Measurements from ENCODE around the gene RAB8A. TPM values are rescaled to one million over a fixed set of nuclear protein-coding genes. Genes with fewer than 3 reads are reported as not detected.

RAB8A gene
- total and polyA plus RNA-seq, 2 experiments from 2014 or later, result 53.1 to 59.5 TPM

DNA sequence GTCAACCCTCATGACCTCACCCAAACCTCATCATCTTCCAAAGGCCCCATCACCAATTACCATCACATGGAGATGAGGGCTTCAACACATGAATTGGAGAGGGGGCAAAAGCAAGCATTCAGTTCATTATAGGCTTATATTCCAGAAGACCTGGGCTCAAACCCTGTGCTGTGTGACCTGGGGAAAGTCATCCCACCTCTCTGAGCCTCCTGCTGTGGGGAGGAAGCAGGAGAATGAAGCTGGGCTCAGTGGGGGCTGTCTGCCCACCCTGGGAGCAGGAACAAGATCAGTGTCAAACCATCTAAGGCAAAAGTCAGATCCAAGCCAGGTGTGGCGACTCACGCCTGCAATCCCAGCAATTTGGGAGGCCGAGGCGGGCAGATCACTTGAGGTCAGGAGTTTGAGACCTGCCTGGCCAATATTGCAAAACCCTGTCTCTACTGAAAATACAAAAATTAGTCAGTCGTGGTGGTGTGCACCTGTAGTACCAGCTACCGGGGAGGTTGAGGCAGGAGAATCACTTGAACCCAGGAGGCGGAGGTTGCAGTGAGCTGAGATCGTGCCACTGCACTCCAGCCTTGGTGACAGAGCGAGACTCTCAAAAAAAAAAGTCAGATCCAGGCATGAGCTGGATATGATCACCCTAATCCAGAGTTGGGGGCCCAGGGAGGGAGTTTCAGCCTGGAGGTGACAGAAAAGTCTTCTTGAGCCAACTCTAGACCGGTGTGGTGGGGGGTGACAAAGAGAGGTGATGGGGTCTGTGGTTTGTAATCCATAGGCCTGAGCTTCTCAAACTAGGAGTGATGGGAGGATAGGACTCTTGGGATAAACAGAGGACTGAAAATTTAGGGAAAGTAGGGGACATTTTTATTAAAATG is 37.0 kb upstream of the RAB8A start:
- Histone ChIP-seq H3K27me3 (ENCODE audit: insufficient read depth) (no peaks in the 10 kb centered on the region), H4K20me1 (replicated peaks; ENCODE audit: insufficient read depth) (no peaks in the 10 kb centered on the region; the same call in 1 of the 2 replicates), H3K4me3 (peak overlapping the region; percentile 90), H3F3A (replicated peaks; ENCODE audit: low read depth) (peaks cover 15% of the 10 kb centered on the region; the same call in 1 of the 2 replicates), H3K4me2 (peak overlapping the region; percentile 81), H3K9me2 (ENCODE audit: insufficient read depth) (no peaks in the 10 kb centered on the region), H3K4me1 (ENCODE audit: insufficient read depth) (peaks cover 25% of the 10 kb centered on the region), H3K27ac (ENCODE audit: low read depth) (peak overlapping the region; percentile 99; the same call in 1 of the 2 replicates), H3K36me3 (ENCODE audit: insufficient read depth) (no peaks in the 10 kb centered on the region), H2AFZ (no peak overlapping the region), H3K79me2 (replicated peaks; ENCODE audit: insufficient read depth) (peaks cover 26% of the 10 kb centered on the region)
- Mint-ChIP-seq H3K27ac (peak overlapping the region; percentile 97), H3K4me1 (peaks cover 29% of the 10 kb centered on the region), H3K36me3 (ENCODE audit: low read depth) (peaks cover 29% of the 10 kb centered on the region), H3K27me3 (ENCODE audit: insufficient read depth, low read depth, poor library complexity) (peaks cover 40% of the 10 kb centered on the region), H3K4me3 (peak overlapping the region; percentile 82), H3K9me3 (peaks cover 9% of the 10 kb centered on the region)
- no peak for ATAC-seq
- TF ChIP-seq, protein P1, sequence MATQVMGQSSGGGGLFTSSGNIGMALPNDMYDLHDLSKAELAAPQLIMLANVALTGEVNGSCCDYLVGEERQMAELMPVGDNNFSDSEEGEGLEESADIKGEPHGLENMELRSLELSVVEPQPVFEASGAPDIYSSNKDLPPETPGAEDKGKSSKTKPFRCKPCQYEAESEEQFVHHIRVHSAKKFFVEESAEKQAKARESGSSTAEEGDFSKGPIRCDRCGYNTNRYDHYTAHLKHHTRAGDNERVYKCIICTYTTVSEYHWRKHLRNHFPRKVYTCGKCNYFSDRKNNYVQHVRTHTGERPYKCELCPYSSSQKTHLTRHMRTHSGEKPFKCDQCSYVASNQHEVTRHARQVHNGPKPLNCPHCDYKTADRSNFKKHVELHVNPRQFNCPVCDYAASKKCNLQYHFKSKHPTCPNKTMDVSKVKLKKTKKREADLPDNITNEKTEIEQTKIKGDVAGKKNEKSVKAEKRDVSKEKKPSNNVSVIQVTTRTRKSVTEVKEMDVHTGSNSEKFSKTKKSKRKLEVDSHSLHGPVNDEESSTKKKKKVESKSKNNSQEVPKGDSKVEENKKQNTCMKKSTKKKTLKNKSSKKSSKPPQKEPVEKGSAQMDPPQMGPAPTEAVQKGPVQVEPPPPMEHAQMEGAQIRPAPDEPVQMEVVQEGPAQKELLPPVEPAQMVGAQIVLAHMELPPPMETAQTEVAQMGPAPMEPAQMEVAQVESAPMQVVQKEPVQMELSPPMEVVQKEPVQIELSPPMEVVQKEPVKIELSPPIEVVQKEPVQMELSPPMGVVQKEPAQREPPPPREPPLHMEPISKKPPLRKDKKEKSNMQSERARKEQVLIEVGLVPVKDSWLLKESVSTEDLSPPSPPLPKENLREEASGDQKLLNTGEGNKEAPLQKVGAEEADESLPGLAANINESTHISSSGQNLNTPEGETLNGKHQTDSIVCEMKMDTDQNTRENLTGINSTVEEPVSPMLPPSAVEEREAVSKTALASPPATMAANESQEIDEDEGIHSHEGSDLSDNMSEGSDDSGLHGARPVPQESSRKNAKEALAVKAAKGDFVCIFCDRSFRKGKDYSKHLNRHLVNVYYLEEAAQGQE (IDR thresholded peaks at IDR 0.05; ENCODE audit: unreplicated experiment), result no peak
- TF ChIP-seq JUNB (IDR thresholded peaks at IDR 0.05; ENCODE audit: unreplicated experiment) (no peak), ZNF331 (CRISPR knock-in tag; IDR thresholded peaks at IDR 0.05; ENCODE audit: low read depth) (no peak), EZH2 (IDR thresholded peaks at IDR 0.05; ENCODE audit: low read depth, unreplicated experiment) (no peak), ZNF114 (CRISPR knock-in tag; IDR thresholded peaks at IDR 0.05) (no peak), POLR2AphosphoS5 (IDR thresholded peaks at IDR 0.05; ENCODE audit: low read depth) (no peak), CREB1 (CRISPR knock-in tag; IDR thresholded peaks at IDR 0.05; ENCODE audit: low read depth) (no peak), EZH2phosphoT487 (IDR thresholded peaks at IDR 0.05; ENCODE audit: unreplicated experiment) (no peak), STAT1 (IDR thresholded peaks at IDR 0.05; ENCODE audit: unreplicated experiment) (no peak)
- TF ChIP-seq, protein P2, sequence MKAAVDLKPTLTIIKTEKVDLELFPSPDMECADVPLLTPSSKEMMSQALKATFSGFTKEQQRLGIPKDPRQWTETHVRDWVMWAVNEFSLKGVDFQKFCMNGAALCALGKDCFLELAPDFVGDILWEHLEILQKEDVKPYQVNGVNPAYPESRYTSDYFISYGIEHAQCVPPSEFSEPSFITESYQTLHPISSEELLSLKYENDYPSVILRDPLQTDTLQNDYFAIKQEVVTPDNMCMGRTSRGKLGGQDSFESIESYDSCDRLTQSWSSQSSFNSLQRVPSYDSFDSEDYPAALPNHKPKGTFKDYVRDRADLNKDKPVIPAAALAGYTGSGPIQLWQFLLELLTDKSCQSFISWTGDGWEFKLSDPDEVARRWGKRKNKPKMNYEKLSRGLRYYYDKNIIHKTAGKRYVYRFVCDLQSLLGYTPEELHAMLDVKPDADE (IDR thresholded peaks at IDR 0.05), result no peak
- TF ChIP-seq, protein P3, sequence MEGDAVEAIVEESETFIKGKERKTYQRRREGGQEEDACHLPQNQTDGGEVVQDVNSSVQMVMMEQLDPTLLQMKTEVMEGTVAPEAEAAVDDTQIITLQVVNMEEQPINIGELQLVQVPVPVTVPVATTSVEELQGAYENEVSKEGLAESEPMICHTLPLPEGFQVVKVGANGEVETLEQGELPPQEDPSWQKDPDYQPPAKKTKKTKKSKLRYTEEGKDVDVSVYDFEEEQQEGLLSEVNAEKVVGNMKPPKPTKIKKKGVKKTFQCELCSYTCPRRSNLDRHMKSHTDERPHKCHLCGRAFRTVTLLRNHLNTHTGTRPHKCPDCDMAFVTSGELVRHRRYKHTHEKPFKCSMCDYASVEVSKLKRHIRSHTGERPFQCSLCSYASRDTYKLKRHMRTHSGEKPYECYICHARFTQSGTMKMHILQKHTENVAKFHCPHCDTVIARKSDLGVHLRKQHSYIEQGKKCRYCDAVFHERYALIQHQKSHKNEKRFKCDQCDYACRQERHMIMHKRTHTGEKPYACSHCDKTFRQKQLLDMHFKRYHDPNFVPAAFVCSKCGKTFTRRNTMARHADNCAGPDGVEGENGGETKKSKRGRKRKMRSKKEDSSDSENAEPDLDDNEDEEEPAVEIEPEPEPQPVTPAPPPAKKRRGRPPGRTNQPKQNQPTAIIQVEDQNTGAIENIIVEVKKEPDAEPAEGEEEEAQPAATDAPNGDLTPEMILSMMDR (conservative IDR thresholded peaks at IDR 0.05; ENCODE audit: low read depth in 2 of 2), result no peak
- DNase-seq (ENCODE audit: low spot score), result no peak

Measured in GM23338 (cell line).